ENCODE measurements around the gene GSE1.

DNA sequence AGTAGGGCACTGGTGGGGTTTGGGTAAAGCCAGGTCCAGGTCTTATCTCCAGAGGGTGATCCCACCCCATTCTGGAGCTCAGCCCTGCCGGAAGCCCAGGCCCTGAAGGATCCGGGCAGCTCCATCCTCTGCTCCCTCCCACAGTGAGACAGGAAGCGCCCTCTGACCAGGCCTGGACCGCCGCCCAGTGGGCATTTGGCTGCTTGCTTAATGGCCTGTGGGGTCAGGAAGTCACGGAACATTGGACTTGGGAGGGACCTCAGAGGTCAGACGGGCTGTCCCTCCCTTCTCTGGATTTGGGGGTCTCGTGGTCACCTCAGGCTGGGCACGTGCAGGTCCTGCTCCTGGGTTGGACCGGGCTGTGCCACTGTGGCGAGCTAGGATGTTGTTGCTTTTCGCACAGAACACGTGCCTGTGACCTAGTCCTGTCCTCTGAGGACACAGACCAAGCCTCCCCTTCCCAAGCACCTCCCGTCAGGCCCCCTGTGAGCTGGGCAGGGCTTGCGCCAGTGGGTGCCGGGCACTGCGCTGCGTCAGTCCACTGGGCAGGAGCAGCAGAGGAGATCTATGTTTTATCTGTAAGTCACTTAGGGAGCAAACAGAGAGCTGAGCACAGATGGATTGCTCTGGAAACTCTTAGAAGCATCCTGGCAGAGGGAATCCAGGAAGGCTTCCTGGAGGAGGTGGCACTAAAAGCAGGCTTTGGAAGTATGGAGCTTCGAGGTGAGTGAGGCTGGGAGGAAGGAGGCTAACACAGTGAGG is 49.4 kb upstream of the GSE1 start:
- TF ChIP-seq, protein P1, sequence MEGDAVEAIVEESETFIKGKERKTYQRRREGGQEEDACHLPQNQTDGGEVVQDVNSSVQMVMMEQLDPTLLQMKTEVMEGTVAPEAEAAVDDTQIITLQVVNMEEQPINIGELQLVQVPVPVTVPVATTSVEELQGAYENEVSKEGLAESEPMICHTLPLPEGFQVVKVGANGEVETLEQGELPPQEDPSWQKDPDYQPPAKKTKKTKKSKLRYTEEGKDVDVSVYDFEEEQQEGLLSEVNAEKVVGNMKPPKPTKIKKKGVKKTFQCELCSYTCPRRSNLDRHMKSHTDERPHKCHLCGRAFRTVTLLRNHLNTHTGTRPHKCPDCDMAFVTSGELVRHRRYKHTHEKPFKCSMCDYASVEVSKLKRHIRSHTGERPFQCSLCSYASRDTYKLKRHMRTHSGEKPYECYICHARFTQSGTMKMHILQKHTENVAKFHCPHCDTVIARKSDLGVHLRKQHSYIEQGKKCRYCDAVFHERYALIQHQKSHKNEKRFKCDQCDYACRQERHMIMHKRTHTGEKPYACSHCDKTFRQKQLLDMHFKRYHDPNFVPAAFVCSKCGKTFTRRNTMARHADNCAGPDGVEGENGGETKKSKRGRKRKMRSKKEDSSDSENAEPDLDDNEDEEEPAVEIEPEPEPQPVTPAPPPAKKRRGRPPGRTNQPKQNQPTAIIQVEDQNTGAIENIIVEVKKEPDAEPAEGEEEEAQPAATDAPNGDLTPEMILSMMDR (IDR thresholded peaks at IDR 0.05; ENCODE audit: low read depth, low read length) = no peak
- TF ChIP-seq POLR2A (IDR thresholded peaks at IDR 0.05; ENCODE audit: extremely low read depth, insufficient read length) = no peak
- TF ChIP-seq, protein P2, sequence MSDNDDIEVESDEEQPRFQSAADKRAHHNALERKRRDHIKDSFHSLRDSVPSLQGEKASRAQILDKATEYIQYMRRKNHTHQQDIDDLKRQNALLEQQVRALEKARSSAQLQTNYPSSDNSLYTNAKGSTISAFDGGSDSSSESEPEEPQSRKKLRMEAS (IDR thresholded peaks at IDR 0.05; ENCODE audit: low read depth, low read length) = no peak

All from NB4 (cell line).